ENCODE measurements around the gene CCDC60.

CCDC60 gene

DNA sequence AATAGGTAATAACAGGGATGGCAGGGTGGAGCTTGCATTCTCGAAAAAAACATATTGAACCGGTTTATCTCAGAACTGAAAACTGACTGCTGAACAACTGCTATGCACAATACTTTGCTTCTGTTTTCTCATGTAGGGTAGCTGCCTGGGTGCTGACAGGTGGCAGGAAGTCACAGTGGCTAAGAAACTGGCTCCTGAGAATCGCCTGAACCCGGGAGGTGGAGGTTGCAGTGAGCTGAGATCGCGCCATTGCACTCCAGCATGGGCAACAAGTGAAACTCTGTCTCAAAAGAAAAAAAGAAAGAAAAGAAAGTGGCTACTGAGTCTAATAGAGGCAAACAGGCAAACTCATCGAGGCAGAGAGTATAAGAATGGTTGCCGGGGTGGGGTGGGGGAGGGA is 113.1 kb downstream of the CCDC60 start:
- DNase-seq, result peak; percentile 37

DNA sequence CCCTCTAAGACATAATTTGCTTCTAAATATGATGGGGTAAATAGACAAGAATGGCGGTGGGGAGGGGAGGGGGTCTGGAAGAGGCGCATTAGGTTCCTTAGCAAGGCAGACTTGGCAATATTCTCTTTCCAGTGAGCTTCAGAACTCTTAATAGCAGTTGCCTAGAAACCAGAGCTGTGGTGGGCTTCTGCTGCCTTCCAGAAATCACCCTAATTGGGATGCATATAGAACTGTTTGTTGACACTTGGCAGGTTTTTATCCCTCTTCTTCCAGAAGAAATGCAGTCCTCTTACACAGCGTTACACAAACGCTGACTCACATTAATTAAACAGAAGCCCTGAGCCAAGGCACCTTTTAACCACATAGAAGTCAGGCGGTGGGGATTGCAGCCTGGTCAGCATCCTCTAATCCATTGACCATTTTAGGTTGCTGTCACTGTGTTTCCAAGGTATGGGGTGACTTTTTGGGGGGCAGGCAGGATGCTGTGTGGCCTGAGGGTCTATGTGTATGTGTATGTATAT is 114.1 kb downstream of the CCDC60 start:
- DNase-seq, result peak; percentile 62

DNA sequence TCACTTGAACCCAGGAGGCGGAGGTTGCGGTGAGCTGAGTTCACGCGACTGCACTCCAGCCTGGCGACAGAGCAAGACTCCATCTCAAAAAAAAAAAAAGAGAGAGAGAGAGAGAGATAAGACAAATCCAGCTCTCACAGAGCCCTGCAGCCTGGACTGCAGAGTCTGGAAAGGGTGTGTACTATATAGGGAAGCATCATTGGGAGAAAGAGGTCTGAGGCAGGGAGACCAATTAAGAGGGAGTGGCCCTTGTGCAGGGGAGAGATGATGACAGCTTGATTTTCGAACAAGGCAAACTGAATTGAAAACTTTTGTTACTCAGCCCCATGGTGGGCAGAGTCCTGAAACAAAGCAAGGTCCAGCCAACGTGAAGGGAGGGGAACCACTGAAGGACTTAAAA is 116.2 kb downstream of the CCDC60 start:
- DNase-seq, result no peak

DNA sequence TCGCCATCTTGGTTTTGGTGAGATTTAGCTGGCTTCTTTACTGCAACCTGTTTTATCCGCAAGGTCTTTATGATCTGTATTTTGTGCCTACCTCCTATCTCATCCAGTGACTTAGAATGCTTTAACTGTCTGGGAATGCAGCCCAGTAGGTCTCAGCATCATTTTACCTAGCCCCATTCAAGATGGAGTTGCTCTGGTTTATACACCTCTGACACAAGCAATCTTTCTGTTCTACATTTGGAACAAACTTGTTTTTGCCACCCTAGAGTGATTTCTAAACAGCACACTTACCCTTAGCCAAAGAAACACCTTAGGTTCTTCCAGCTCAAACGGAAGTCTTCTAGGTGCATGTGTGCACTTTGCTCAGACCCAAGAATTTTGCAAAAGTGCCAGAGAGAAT is 122.3 kb downstream of the CCDC60 start:
- no peak for DNase-seq

DNA sequence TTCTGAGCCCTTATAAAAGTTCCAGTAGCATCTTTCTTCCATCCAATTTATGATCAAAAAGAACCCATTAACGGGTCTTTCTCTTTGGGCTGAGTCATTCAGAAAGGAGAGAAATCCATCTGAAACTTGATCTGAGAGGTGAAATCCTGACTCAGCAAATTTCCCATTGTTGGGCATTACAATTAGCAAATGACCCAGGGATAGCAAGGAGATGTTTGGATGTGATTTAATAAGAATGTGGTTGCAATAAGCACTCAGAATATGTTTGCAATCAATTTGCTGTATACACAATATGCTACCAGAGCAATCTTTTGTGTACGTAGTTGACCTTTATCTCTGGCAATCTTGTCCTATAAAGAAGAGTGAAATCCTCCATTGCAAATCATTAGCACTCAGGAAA is 122.7 kb downstream of the CCDC60 start:
- DNase-seq, result peak; percentile 22

DNA sequence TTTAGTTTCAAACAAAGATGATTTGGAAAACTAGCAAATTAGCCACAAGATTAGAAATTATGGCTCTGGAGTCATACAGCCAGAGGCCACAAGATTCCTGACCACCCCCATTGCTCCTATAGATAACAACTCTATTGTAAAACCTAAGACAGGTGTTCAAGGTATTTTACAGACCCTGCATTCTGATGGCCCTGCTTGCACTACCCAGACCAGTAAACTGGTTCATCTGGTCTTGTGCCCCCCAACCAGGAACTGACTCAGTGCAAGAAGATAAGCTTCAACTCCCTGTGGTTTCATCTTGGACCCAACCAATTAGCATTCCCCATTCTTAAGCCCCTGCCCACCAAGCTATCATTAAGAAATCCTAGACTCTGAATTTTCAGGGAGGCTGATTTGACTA is 125.0 kb downstream of the CCDC60 start:
- DNase-seq, result no peak

DNA sequence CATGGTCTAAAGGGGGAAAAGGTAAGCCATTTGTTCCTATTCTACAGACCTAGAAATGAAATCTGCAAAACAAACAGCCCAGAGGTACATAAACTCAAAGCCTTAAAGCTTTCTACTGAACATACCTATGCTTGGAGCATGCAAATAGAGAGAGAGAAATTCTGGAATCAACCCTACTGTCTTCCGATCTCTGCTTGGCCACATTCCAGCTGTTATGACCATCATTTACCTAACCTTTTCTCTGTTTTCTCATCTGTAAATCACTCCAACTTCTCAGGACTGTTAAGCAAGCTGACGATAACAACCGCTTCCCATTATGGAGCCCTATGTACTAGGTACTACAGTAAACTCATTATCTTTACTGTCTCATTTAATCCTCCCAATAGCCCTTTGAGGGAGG is 126.3 kb downstream of the CCDC60 start:
- DNase-seq, result no peak

DNA sequence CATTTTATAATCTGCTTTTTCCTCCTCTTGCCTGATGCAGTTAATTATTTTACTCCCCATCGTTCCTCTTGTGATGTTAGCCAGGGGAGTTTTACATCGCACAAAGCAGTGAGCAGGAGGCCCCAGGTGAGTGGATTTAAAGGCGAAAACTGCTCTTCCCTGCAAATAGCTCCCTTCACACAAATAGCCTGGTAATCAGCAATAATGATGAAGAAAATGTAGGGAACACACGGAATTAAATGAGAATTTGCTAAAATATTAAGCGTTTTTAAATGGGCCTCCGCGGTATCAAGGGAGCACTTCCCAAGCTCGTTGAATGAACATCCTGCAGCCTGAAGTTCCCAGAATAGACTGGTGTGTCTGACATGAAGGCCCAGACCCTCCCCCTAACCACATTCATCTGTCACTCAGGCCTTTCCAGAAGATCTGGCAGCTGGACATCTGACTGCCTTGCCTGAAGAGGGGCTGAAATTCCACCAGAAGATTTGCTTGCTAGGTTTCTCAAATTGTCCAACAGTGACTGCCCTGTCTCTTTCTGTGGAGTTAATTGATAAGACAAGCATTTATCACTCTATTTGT is 127.2 kb downstream of the CCDC60 start:
- DNase-seq, result no peak

DNA sequence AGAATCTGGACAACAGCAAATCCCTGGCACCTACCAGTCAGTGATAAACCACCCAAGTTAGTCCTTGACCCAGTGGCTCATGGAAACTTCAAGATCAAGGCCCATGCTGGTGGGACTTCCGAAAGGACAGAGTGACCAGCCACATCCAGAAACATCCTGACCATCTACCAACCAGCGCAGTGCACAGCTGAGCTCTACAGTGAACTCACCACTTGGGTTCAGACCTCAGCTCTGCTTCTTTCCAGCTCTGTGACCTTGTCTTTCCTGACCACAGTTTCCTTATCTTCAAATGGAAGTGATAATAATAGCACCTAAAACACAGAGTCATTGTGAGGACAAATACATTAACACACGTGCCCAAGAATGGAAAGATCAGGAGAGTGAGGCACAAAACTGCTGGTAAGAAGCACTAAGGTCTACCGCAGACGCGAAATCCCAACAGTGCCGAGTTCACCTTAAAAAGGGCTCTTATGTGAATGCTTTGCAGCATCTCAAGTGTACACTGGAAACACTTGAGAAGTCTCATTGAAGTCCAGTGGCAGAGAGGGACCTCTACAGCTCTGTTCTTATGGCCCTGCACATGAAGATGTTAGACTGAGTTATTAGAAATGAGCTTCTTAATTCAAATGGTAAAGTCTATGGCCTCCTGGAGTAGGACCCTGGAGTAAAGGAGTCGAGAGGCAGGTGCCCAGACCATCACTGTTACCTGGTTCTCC is 128.8 kb downstream of the CCDC60 start:
- DNase-seq, result no peak

DNA sequence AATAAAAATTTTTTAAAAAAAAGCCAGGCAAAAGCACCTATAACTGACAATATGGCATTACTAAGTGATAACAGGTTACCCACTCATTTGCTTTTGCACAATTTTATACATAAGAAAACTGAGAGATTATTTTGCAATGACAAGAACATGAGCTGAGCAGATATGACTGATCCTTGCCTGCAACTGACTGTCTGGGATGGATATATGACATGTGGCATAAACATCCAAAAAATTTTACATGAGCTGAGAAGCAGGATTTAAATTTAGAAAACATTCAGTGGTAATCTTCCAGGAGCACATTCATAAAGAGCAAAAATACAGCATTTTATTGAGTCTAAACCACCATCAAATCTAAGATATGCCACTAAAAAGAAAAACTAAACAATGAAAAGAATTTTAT is 133.8 kb downstream of the CCDC60 start:
- DNase-seq, result no peak

DNA sequence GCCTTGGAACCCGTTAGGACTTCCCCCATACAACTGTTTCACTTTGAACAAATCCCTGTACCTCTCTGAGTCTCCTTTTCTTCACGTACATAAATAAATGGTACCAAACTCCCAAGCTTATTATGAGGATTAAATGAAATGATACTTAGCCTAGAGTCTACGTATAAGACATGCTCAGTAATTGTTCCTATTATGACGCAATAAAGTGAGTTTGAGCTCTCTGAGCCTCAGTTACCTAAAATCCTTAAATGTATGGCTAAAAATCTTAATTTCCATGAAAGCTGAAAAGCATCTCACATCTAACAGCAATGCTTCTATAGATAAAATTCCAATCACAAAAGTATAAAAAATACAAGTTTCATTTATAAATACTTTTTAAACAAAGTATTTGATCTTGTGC is 141.1 kb downstream of the CCDC60 start:
- no peak for DNase-seq

DNA sequence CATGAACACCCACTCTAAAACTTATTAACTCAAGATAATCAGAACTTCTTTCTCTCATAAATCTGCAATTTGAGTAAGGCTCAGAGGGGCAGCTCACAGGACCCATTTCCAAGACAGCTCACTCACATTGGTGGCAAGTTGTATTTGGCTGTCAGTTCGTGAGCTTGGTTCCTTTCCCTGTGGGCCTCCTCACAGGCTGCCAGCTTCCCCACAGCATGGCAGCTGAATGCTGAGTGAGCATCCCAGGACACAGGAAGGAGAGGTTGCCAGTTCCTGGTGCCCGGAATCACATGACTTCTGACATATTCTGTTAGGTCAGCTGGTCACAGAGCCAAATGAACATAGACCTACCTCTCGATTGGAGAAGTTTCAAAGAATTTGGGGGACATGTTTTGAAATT is 142.4 kb downstream of the CCDC60 start:
- DNase-seq, result peak; percentile 9

DNA sequence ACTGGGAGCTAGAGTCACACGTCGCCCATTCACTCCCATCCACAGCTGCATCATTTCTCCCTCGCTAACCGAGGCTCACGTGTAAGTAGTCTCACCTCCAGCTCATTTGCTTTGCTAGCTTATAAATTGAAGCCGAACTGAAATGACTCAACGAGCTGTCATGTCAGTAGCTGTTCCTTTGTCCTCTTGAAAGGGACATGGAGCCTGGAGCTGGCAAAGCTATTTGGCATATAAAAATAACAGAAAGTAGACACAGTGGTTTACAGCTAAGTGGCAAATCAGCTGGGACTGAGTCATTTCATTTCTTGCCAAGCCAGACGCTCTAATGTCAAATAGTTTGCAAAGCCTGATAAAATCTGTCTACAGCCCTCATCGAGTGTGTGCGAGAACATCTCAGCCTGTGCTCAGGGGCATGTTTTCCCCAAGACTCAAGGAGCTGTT is 144.6 kb downstream of the CCDC60 start:
- DNase-seq, result no peak

DNA sequence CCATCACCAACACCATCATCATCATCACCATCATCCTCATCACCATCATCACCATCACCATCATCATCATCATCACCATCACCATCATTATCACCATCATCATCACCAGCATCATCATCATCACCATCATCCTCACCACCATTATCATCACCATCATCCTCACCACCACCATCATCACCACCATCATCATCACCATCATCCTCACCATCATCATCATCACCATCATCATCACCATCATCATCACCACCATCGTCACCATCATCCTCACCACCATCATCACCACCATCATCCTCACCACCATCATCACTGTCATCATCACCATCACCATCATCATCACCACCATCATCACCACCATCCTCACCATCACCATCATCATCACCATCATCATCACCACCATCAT is 146.0 kb downstream of the CCDC60 start:
- DNase-seq, result no peak

DNA sequence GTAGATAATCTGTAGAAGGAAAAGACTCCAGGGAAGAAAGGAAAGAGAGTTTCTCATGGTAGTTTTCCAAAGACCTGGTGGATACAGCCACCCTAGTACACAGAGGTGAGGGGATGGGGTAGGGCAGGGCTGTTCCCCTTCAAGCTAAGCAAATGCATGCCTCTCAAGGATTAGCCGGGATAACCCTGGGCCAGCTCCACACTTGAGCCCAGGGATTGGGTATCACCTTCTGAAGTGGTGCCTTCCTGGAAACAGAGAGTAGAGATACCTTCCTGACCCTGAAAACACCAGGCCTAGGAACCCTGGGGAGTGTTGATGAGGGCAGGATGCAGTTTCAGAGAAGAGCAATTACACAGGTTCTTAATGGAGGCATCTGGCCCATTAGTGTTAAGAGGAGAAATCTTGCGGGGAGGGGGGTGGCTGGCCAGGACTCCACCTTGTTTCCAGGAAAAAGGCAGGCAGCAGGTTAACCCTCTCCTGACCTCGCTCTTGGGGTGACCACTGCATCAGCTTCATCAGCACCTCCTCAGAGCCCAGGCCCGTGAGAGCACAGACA is 152.1 kb downstream of the CCDC60 start:
- DNase-seq, result no peak

DNA sequence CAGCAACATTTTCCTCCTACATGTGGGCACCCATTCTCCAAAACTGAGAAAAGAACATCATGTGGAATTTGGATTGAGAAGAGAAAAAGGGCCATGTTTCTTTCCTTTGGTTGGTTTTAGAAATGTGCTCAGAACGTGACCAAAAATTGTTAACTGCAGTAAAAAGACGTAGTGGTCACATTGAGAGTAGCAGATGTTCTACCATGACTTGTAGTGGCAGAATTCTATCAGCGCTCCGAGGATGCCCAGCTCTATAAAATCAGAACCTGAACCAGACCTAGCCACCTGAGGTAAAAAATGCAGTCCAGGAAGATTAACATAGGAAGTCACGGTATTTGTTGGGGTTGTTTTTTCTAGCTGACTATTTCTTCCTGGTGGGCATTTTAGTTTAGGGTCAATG is 157.3 kb downstream of the CCDC60 start:
- no peak for DNase-seq

DNA sequence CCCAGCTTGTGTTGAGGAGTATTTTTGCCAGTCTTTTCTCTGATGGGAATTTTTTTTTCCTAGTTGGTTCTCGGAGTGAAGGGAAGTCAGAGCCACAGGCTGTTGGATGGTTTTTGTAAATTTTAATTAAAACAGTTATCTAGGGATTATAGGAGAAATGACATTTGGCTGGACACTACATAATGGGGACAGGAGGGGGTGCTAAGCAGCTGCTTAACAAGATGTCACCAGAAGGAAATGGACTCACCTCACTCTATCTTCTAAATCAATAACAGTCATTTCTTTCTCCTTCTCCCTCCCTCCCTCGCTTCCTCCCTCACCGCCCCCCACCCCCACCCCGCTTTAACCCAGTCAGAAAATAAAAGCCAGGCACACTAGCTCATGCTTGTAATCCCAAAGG is 165.7 kb downstream of the CCDC60 start:
- no peak for DNase-seq

DNA sequence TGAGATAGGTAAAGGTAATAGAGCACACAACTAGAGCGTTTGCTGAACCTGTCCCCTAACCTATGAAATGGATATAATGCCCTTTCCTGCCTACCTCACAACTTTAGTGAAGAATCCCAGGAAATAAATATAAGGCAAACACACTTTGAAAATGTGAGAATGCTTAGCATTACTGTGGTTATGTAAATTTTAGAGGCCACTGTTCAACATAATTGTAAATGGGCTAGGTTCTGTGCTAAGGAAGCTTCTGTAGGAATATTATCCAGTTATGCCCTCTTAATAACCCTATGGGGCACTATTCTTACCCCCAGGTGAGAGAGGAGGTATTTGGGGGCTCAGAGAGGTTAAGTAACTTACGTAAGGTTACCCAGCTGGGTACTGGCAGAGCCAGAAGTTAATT is 166.5 kb downstream of the CCDC60 start:
- no peak for DNase-seq

DNA sequence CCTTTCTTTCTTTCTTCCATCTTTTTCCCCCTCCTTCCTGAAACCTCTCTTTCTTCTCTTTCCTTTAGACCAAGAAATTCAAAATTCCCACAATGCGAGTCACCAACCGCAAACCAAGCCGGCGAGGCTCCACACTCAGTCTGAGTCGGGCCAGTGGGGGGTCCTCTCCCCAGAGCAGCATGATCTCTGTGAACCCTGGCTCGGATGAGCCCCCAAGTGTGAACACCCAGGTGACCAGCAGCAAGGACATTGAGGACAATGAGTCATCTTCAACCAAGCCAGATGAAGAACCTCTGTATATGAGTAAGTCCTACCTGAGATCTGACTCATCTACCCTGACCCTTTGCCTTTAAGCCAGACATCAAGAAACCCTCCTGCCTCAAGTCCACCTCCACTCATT is 170.5 kb downstream of the CCDC60 start:
- no peak for DNase-seq

DNA sequence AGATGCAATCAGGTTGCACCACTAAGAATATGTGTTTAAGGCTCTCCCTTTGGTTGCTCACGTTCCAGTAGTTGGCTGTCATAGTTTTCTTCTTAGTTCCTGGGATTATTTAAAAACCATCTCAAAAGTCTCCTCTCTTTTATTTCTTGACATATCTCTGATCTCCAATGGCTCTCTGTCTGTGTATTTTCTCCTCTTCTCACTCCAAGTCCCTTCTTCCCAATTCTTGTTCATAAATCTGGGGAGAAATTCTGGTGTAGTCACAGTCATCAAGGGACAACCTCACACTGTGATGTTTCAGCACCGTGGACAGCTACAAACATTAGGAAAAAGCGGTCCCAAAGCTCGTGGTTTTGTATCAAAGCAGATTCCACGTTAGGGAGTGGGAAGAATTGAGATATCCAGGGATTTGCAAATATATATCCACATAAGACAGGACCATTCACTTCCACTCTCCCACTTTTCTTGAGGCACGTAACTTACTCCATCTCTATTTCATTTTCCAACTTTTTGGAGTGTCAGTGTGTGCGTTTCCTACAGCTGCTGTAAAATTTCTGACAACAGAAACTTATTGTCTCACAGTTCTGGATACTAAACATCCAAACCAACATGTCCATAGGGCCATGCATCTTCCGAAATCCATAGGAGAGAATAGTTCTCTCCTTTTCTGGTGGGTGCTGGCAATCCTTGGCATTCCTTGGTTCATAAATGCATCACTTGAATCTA is 178.4 kb downstream of the CCDC60 start:
- DNase-seq, result peak; percentile 22

DNA sequence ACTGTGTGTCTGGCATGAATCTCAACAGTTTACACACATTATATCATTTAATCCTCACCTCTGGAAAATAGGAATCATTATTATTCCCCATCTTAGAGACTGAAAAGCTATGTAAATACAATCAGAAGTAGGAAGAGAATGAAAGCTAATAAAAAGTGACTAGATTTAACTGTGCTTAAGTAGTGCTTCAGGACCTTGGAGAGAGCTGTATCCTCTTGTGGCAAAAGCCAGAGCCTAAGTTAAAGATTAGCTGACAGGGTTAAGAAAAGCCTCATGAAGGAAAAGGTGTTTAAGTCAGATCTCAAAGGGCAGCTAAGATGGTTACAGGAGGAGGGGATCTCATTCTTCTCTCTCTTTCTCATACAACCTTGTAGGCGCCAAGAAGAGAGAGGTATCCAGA is 193.7 kb downstream of the CCDC60 start:
- DNase-seq, result peak; percentile 21

DNA sequence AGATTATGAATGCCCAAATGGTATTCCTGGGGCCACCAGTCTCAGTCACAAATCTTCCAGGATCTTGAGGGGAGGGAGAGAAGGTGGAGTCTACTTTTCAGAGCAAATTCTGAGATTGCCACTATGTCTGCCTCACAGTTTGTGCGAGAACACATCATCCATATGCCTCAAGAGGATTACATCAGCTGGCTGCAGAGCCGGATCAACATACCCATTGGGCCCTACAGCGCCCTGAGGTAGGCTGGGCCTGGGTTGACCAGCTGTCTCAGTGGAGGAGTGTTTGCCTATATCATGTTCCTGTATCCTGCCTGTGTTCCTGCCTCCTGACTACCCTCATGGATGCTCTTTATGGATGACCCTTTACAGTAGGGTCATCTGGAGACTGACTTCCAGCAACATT is 205.9 kb downstream of the CCDC60 start:
- no peak for DNase-seq

DNA sequence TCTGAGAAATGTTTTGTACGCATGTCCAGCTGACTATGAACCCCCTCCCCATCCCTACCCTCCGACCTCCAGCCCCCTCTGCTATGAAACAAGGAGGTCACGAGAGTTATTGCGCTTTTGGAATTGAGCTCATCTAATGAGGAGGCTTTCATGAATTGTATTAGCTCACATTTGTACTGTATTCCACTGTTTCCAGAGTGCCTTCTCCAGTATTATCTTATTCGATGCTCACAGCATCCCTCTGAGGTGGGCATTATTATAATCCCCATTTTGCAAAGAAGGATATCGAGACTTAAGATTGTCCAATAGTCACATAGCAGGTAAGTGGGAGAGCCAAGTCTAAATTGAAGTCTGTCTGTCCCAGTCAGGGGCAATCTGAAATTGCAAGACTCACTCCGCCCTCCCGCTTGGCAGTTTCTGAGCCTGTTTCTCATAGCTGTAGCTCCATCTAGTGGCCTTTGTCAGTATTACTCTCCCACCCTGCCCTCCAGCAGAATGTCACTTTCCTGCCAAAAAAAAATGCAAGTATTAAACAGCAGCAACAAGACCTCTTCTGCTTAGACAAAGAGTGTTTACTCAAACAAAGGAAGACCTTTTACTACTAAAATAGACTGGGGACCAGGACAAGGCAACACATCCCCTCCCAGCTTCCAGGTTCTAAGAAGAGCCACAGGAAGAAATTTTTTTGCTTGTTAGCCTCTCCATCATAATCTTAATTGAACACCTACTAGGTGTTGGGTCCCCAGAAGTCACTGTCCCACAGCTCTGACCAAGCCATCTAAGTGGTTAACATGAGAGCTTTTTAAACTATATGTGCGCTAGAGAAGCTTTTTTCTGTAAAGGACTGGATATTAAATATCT is 210.5 kb downstream of the CCDC60 start:
- DNase-seq, result peak; percentile 83

All from DMS53 (cell line).